ENCODE results near the gene PTOV1.

DNA sequence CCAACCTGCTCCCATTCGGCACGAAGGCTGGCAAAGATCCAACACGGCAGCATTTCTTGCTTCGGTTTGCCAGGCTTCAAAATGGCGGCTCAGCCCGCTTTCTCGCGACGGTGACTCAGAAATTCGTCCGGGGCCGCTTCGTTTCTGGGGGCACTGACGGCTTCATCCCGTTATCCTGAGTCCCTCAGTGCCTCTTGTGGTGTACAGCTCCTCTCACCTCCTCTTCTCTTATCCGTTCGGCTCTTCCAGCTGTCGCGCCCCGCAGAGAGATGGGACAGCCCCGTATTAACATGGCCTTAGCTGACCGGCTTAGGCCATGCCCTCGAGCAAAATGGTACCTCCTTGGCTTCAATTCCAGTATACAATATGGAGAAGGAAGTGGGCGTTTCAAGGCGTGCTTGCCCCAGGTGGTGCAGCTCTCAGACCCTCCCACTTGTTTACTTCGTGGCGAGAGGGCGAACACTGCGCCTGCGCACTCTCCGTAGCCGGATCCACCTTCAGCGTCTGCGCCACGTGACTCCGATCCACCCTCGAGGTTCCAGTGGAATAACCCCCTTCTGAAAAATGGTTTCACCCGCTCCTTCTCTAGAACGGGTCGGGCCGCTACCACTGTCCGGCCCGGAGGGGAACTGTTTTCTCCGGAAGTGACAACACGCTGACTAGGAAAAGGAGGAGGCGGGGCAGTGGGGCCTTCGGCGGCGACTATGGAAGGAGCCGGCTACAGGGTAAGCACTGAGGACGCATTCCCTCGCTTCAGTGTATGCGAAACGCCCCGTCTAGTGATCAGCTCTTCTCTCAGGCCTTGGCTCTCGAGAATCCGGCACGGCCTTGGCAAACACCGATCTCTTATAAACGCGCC lies 26.3 kb downstream of the PTOV1 start, which contains the start of the genes AKT1S1 and TBC1D17:
- TF ChIP-seq, protein P1, sequence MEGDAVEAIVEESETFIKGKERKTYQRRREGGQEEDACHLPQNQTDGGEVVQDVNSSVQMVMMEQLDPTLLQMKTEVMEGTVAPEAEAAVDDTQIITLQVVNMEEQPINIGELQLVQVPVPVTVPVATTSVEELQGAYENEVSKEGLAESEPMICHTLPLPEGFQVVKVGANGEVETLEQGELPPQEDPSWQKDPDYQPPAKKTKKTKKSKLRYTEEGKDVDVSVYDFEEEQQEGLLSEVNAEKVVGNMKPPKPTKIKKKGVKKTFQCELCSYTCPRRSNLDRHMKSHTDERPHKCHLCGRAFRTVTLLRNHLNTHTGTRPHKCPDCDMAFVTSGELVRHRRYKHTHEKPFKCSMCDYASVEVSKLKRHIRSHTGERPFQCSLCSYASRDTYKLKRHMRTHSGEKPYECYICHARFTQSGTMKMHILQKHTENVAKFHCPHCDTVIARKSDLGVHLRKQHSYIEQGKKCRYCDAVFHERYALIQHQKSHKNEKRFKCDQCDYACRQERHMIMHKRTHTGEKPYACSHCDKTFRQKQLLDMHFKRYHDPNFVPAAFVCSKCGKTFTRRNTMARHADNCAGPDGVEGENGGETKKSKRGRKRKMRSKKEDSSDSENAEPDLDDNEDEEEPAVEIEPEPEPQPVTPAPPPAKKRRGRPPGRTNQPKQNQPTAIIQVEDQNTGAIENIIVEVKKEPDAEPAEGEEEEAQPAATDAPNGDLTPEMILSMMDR (IDR thresholded peaks at IDR 0.05; ENCODE audit: low read depth, low read length), result no peak
- no peak for TF ChIP-seq EZH2phosphoT487 (IDR thresholded peaks at IDR 0.05; ENCODE audit: low read depth)

Measured in OCI-LY3 (cell line).